Memory B cell (primary cell): ENCODE results near the gene ENOX1.

Source experiments
- ATAC-seq: fragments of 150-1000 bp; cut with Tn5 transposase; 2 replicates; pipeline ENCODE4 v1.10.0; 2021; ENCODE audit warnings: low read depth, mild to moderate bottlenecking, moderate library complexity
- DNase-seq, 2 donors: peaks; one replicate each; pipeline ENCODE4 v3.0.0; 2022; ENCODE audit warnings: low spot score in 2 of 2
- H3K27ac Mint-ChIP-seq: one replicate; pipeline ENCODE4 v1.8.0; 2022; ENCODE audit warnings: mild to moderate bottlenecking, moderate library complexity, mixed read lengths
- H3K27me3 Mint-ChIP-seq: one replicate; pipeline ENCODE4 v1.8.0; 2022; ENCODE audit warnings: mixed read lengths
- H3K36me3 Mint-ChIP-seq: one replicate; pipeline ENCODE4 v1.8.0; 2022; ENCODE audit warnings: mild to moderate bottlenecking, mixed read lengths
- H3K4me1 Mint-ChIP-seq: one replicate; pipeline ENCODE4 v1.8.0; 2022; ENCODE audit warnings: mixed read lengths
- H3K4me3 Mint-ChIP-seq: one replicate; pipeline ENCODE4 v1.8.0; 2022; ENCODE audit warnings: mild to moderate bottlenecking, moderate library complexity, mixed read lengths
- H3K9me3 Mint-ChIP-seq: one replicate; pipeline ENCODE4 v1.8.0; 2022; ENCODE audit warnings: mixed read lengths

The ENOX1 gene

GRCh38 chr13:43688227-43688907, 98.4 kb downstream of the ENOX1 start:
- no peak overlapping the region for H3K4me3 Mint-ChIP-seq
- ATAC-seq (no peak), DNase-seq (no peak)
- H3K36me3 Mint-ChIP-seq, result no peaks in the 10 kb centered on the region
- peaks cover 11% of the 10 kb centered on the region for H3K27me3 Mint-ChIP-seq
- H3K4me1 Mint-ChIP-seq, result no peaks in the 10 kb centered on the region
- no peaks in the 10 kb centered on the region for H3K9me3 Mint-ChIP-seq
- H3K27ac Mint-ChIP-seq, result no peak overlapping the region

- Mint-ChIP-seq H3K27ac (no peak overlapping the region), H3K36me3 (no peaks in the 10 kb centered on the region), H3K9me3 (no peaks in the 10 kb centered on the region), H3K4me3 (no peak overlapping the region), H3K4me1 (no peaks in the 10 kb centered on the region), H3K27me3 (peaks cover 13% of the 10 kb centered on the region)
- ATAC-seq (no peak), DNase-seq (no peak)
These were observed 99.7 kb downstream of the ENOX1 start for GRCh38 chr13:43687038-43687437.

- DNase-seq (no peak), ATAC-seq (no peak)
- H3K27ac Mint-ChIP-seq, result no peak overlapping the region
- H3K4me1 Mint-ChIP-seq, result no peaks in the 10 kb centered on the region
- peaks cover 13% of the 10 kb centered on the region for H3K27me3 Mint-ChIP-seq
- H3K4me3 Mint-ChIP-seq, result no peak overlapping the region
- no peaks in the 10 kb centered on the region for H3K9me3 Mint-ChIP-seq
- H3K36me3 Mint-ChIP-seq, result no peaks in the 10 kb centered on the region
These were observed 100.2 kb downstream of the ENOX1 start for GRCh38 chr13:43686557-43686956.

- no peaks in the 10 kb centered on the region for H3K4me1 Mint-ChIP-seq
- no peaks in the 10 kb centered on the region for H3K9me3 Mint-ChIP-seq
- H3K36me3 Mint-ChIP-seq, result no peaks in the 10 kb centered on the region
- DNase-seq, result no peak
- no peak overlapping the region for H3K27ac Mint-ChIP-seq
- ATAC-seq, result no peak
- no peak overlapping the region for H3K4me3 Mint-ChIP-seq
- H3K27me3 Mint-ChIP-seq, result peaks cover 7% of the 10 kb centered on the region
These were observed 101.6 kb downstream of the ENOX1 start for GRCh38 chr13:43684963-43685725.

- no peak overlapping the region for H3K27ac Mint-ChIP-seq
- ATAC-seq, result no peak
- no peak overlapping the region for H3K4me3 Mint-ChIP-seq
- H3K4me1 Mint-ChIP-seq, result no peaks in the 10 kb centered on the region
- H3K9me3 Mint-ChIP-seq, result no peaks in the 10 kb centered on the region
- H3K27me3 Mint-ChIP-seq, result peaks cover 7% of the 10 kb centered on the region
- no peaks in the 10 kb centered on the region for H3K36me3 Mint-ChIP-seq
- no peak for DNase-seq
These were observed 104.1 kb downstream of the ENOX1 start for GRCh38 chr13:43682701-43683100.

GRCh38 chr13:43676320-43676719, 110.5 kb downstream of the ENOX1 start:
- DNase-seq, result no peak
- H3K4me3 Mint-ChIP-seq, result no peak overlapping the region
- no peaks in the 10 kb centered on the region for H3K36me3 Mint-ChIP-seq
- H3K9me3 Mint-ChIP-seq, result no peaks in the 10 kb centered on the region
- no peak overlapping the region for H3K27ac Mint-ChIP-seq
- H3K4me1 Mint-ChIP-seq, result no peaks in the 10 kb centered on the region
- H3K27me3 Mint-ChIP-seq, result peaks cover 3% of the 10 kb centered on the region
- ATAC-seq, result no peak

GRCh38 chr13:43675577-43675976, 111.2 kb downstream of the ENOX1 start:
- Mint-ChIP-seq H3K27ac (no peak overlapping the region), H3K27me3 (peaks cover 6% of the 10 kb centered on the region), H3K36me3 (no peaks in the 10 kb centered on the region), H3K4me1 (no peaks in the 10 kb centered on the region), H3K9me3 (peaks cover 1% of the 10 kb centered on the region), H3K4me3 (no peak overlapping the region)
- DNase-seq (no peak), ATAC-seq (no peak)

GRCh38 chr13:43669964-43670363, 116.8 kb downstream of the ENOX1 start:
- ATAC-seq, result no peak
- Mint-ChIP-seq H3K36me3 (no peaks in the 10 kb centered on the region), H3K27ac (no peak overlapping the region)

GRCh38 chr13:43669101-43669500, 117.7 kb downstream of the ENOX1 start:
- ATAC-seq (no peak), DNase-seq (no peak)
- H3K27me3 Mint-ChIP-seq, result peaks cover 3% of the 10 kb centered on the region
- H3K4me3 Mint-ChIP-seq, result no peak overlapping the region
- H3K36me3 Mint-ChIP-seq, result no peaks in the 10 kb centered on the region
- no peaks in the 10 kb centered on the region for H3K4me1 Mint-ChIP-seq
- H3K9me3 Mint-ChIP-seq, result peaks cover 1% of the 10 kb centered on the region
- no peak overlapping the region for H3K27ac Mint-ChIP-seq

More at GRCh38 chr13:43669964-43670363, 116.8 kb downstream of the ENOX1 start:
- peaks cover 3% of the 10 kb centered on the region for H3K27me3 Mint-ChIP-seq
- H3K4me3 Mint-ChIP-seq, result no peak overlapping the region
- no peaks in the 10 kb centered on the region for H3K4me1 Mint-ChIP-seq
- peaks cover 1% of the 10 kb centered on the region for H3K9me3 Mint-ChIP-seq
- no peak for DNase-seq

- H3K4me3 Mint-ChIP-seq, result no peak overlapping the region
- no peaks in the 10 kb centered on the region for H3K4me1 Mint-ChIP-seq
- no peaks in the 10 kb centered on the region for H3K36me3 Mint-ChIP-seq
- peaks cover 5% of the 10 kb centered on the region for H3K27me3 Mint-ChIP-seq
- peaks cover 1% of the 10 kb centered on the region for H3K9me3 Mint-ChIP-seq
- ATAC-seq (no peak), DNase-seq (no peak)
- H3K27ac Mint-ChIP-seq, result no peak overlapping the region
These were observed 120.4 kb downstream of the ENOX1 start for GRCh38 chr13:43666403-43666802.

GRCh38 chr13:43665388-43665787, 121.4 kb downstream of the ENOX1 start:
- ATAC-seq (no peak), DNase-seq (no peak)
- no peak overlapping the region for H3K27ac Mint-ChIP-seq
- H3K4me1 Mint-ChIP-seq, result no peaks in the 10 kb centered on the region
- H3K4me3 Mint-ChIP-seq, result no peak overlapping the region
- H3K27me3 Mint-ChIP-seq, result peaks cover 1% of the 10 kb centered on the region
- no peaks in the 10 kb centered on the region for H3K9me3 Mint-ChIP-seq
- H3K36me3 Mint-ChIP-seq, result no peaks in the 10 kb centered on the region

GRCh38 chr13:43664700-43665191, 122.0 kb downstream of the ENOX1 start:
- no peaks in the 10 kb centered on the region for H3K9me3 Mint-ChIP-seq
- no peaks in the 10 kb centered on the region for H3K36me3 Mint-ChIP-seq
- DNase-seq (no peak), ATAC-seq (no peak)
- no peak overlapping the region for H3K4me3 Mint-ChIP-seq
- peaks cover 1% of the 10 kb centered on the region for H3K27me3 Mint-ChIP-seq
- no peaks in the 10 kb centered on the region for H3K4me1 Mint-ChIP-seq
- H3K27ac Mint-ChIP-seq, result no peak overlapping the region

GRCh38 chr13:43663474-43664090, 123.2 kb downstream of the ENOX1 start:
- Mint-ChIP-seq H3K9me3 (no peaks in the 10 kb centered on the region), H3K27ac (no peak overlapping the region), H3K27me3 (peaks cover 3% of the 10 kb centered on the region), H3K36me3 (no peaks in the 10 kb centered on the region), H3K4me1 (no peaks in the 10 kb centered on the region), H3K4me3 (no peak overlapping the region)
- DNase-seq (no peak), ATAC-seq (no peak)

- H3K27me3 Mint-ChIP-seq, result peaks cover 4% of the 10 kb centered on the region
- no peaks in the 10 kb centered on the region for H3K9me3 Mint-ChIP-seq
- no peaks in the 10 kb centered on the region for H3K36me3 Mint-ChIP-seq
- ATAC-seq, result no peak
- H3K27ac Mint-ChIP-seq, result no peak overlapping the region
- H3K4me1 Mint-ChIP-seq, result no peaks in the 10 kb centered on the region
- DNase-seq, result no peak
- H3K4me3 Mint-ChIP-seq, result no peak overlapping the region
These were observed 123.8 kb downstream of the ENOX1 start for GRCh38 chr13:43662976-43663375.
